ENCODE measurements around the gene UBE2E2.

The UBE2E2 gene

GRCh38 chr3:23202921-23203707 is at the start of gene UBE2E2:
TSS of gene UBE2E2 (plus strand) at chr3:23203327.
- TF ChIP-seq ZFP3 (CRISPR knock-in tag; IDR thresholded peaks at IDR 0.05) (no peak), ZC3H10 (CRISPR knock-in tag; IDR thresholded peaks at IDR 0.05) (0 out of 2 replicates have a peak, but pooled peaks have one; percentile 56), RARB (CRISPR knock-in tag; IDR thresholded peaks at IDR 0.05) (no peak), PPARA (CRISPR knock-in tag; IDR thresholded peaks at IDR 0.05; ENCODE audit: borderline replicate concordance) (peak; percentile 74; the same call in 1 of the 2 replicates), OSR1 (CRISPR knock-in tag; IDR thresholded peaks at IDR 0.05) (0 out of 2 replicates have a peak, but pooled peaks have one; percentile 76), ZNF8 (CRISPR knock-in tag; IDR thresholded peaks at IDR 0.05) (no peak), BACH2 (CRISPR knock-in tag; IDR thresholded peaks at IDR 0.05; ENCODE audit: borderline replicate concordance) (peak; percentile 76; the same call in 1 of the 2 replicates), SNAI2 (CRISPR knock-in tag; IDR thresholded peaks at IDR 0.05) (peak; percentile 97), CSDC2 (CRISPR knock-in tag; IDR thresholded peaks at IDR 0.05) (peak; percentile 95), TSHZ2 (CRISPR knock-in tag; IDR thresholded peaks at IDR 0.05) (peak; percentile 94)

GRCh38 chr3:23153436-23153835 is 49.7 kb upstream of the UBE2E2 start:
- no peak for ATAC-seq
- TF ChIP-seq CSRNP3 (CRISPR knock-in tag; IDR thresholded peaks at IDR 0.05) (no peak), TCF4 (CRISPR knock-in tag; IDR thresholded peaks at IDR 0.05; ENCODE audit: borderline replicate concordance) (no peak), ZNF8 (CRISPR knock-in tag; IDR thresholded peaks at IDR 0.05) (no peak), OSR1 (CRISPR knock-in tag; IDR thresholded peaks at IDR 0.05) (no peak), SNAI2 (CRISPR knock-in tag; IDR thresholded peaks at IDR 0.05) (no peak), GLIS3 (CRISPR knock-in tag; IDR thresholded peaks at IDR 0.05) (no peak), RARB (CRISPR knock-in tag; IDR thresholded peaks at IDR 0.05) (no peak), PATZ1 (CRISPR knock-in tag; IDR thresholded peaks at IDR 0.05; ENCODE audit: borderline replicate concordance) (no peak), ESRRG (CRISPR knock-in tag; IDR thresholded peaks at IDR 0.05) (no peak), PPARA (CRISPR knock-in tag; IDR thresholded peaks at IDR 0.05; ENCODE audit: borderline replicate concordance) (no peak), ZFP30 (CRISPR knock-in tag; IDR thresholded peaks at IDR 0.05) (no peak), ZNF70 (CRISPR knock-in tag; IDR thresholded peaks at IDR 0.05) (no peak), BACH2 (CRISPR knock-in tag; IDR thresholded peaks at IDR 0.05; ENCODE audit: borderline replicate concordance) (no peak)

More at GRCh38 chr3:23202921-23203707, at the start of gene UBE2E2:
- ATAC-seq: peak; percentile 82

- no peak for ATAC-seq
- TF ChIP-seq RARB (CRISPR knock-in tag; IDR thresholded peaks at IDR 0.05) (no peak), CSRNP3 (CRISPR knock-in tag; IDR thresholded peaks at IDR 0.05) (no peak), TOX (CRISPR knock-in tag; IDR thresholded peaks at IDR 0.05; ENCODE audit: borderline replicate concordance) (no peak), OSR1 (CRISPR knock-in tag; IDR thresholded peaks at IDR 0.05) (no peak), ZNF70 (CRISPR knock-in tag; IDR thresholded peaks at IDR 0.05) (no peak), CREB5 (CRISPR knock-in tag; IDR thresholded peaks at IDR 0.05; ENCODE audit: low read depth) (no peak), ISL1 (CRISPR knock-in tag; IDR thresholded peaks at IDR 0.05) (no peak), ZNF565 (CRISPR knock-in tag; conservative IDR thresholded peaks at IDR 0.05; ENCODE audit: low read depth) (no peak), ZC3H10 (CRISPR knock-in tag; IDR thresholded peaks at IDR 0.05) (no peak), GLIS3 (CRISPR knock-in tag; IDR thresholded peaks at IDR 0.05) (no peak), CSDC2 (CRISPR knock-in tag; IDR thresholded peaks at IDR 0.05) (no peak), TSHZ2 (CRISPR knock-in tag; IDR thresholded peaks at IDR 0.05) (no peak), PPARA (CRISPR knock-in tag; IDR thresholded peaks at IDR 0.05; ENCODE audit: borderline replicate concordance) (no peak), ZNF8 (CRISPR knock-in tag; IDR thresholded peaks at IDR 0.05) (no peak)
These were observed 45.8 kb upstream of the UBE2E2 start for GRCh38 chr3:23157331-23157730.
